GM12878 (cell line): ENCODE results near the gene MAK. TPM values are rescaled to one million over a fixed set of nuclear protein-coding genes. Genes with fewer than 3 reads are reported as not detected.
"Not testable (repeated sequence)": the region's sequence is repeated elsewhere in the genome, so short reads cannot be mapped to it uniquely, and the experiment has no call there.

ENCODE experiments used
- ATAC-seq: fragments of 200-7000 bp; cut with Tn5 transposase; 3 replicates; pipeline ENCODE4 v1.9.1; 2020; ENCODE audit warnings: mild to moderate bottlenecking, moderate library complexity
- BruUV-seq: library from RNA; stranded (reverse); fragments of 400-500 nt; replicated peaks from 2 replicates; lab custom pipeline; 2021; lab: Mats Ljungman, UMichigan
- CTCF ChIA-PET: fragments of 300-600 bp; sonication (Branson Sonifier 250); formaldehyde crosslinking; extraction: SDS; loops from one replicate; lab custom pipeline; 2021; ENCODE audit warnings: inconsistent platforms; lab: Yijun Ruan, JAX
- POLR2A ChIA-PET: fragments of 350-600 bp; formaldehyde crosslinking; extraction: SDS; loops from one replicate; lab custom pipeline; 2021; ENCODE audit warnings: inconsistent platforms; lab: Charles Lee
- RAD21 ChIA-PET: fragments of 300-600 bp; sonication (Branson Sonifier 250); formaldehyde crosslinking; loops from one replicate; lab custom pipeline; 2023; ENCODE audit warnings: antibody characterized with exemption; ENCODE audit not compliant: unreplicated experiment; lab: Charles Lee
- SMC1A ChIA-PET: fragments of 300-600 bp; sonication (Branson Sonifier 250); formaldehyde crosslinking; loops from one replicate; lab custom pipeline; 2023; ENCODE audit not compliant: unreplicated experiment, uncharacterized antibody; lab: Charles Lee
- DNase-seq: peaks from one replicate; pipeline ENCODE4 v3.0.0-alpha.2; 2011; ENCODE audit warnings: low read depth, low spot score
- FAIRE-seq: peaks from 3 replicates; lab custom pipeline; 2011; peaks lifted over from hg19 to GRCh38; lab: Jason Lieb, UNC
- H2AFZ ChIP-seq: 2 replicates; pipeline ENCODE4 v1.6.0; 2011; ENCODE audit warnings: low read depth, low read length, control low read depth; ENCODE audit not compliant: control insufficient read depth
- H3K27ac ChIP-seq: 2 replicates; pipeline ENCODE4 v1.5.1; 2011; ENCODE audit warnings: control low read depth; ENCODE audit not compliant: control insufficient read depth, insufficient read depth
- H3K27me3 ChIP-seq, 2 experiments: replicated peaks in 1 of 2; 2 replicates each; pipeline versions ENCODE4 v1.6.0 to v1.6.1; 2011; ENCODE audit warnings: low read length in 1 of 2; ENCODE audit not compliant: control insufficient read depth in 2 of 2, insufficient read depth in 2 of 2
- H3K36me3 ChIP-seq, 2 experiments: 2 replicates each; pipeline ENCODE4 v1.5.1; 2011; ENCODE audit warnings: low read length in 1 of 2; ENCODE audit not compliant: control insufficient read depth in 2 of 2, insufficient read depth in 2 of 2
- H3K4me1 ChIP-seq: 2 replicates; pipeline ENCODE4 v1.6.1; 2011; ENCODE audit warnings: mild to moderate bottlenecking, low read length, moderate library complexity, mixed read lengths; ENCODE audit not compliant: control insufficient read depth, insufficient read depth
- H3K4me2 ChIP-seq: 2 replicates; pipeline ENCODE4 v1.6.0; 2011; ENCODE audit warnings: control low read depth; ENCODE audit not compliant: control insufficient read depth, insufficient read depth
- H3K4me3 ChIP-seq: fragments of 200-600 bp; sonication (generic); 2 replicates; pipeline ENCODE4 v1.5.1; 2016
- H3K79me2 ChIP-seq: 2 replicates; pipeline ENCODE4 v1.6.0; 2011; ENCODE audit warnings: low read length; ENCODE audit not compliant: control insufficient read depth, insufficient read depth
- H3K9ac ChIP-seq: 2 replicates; pipeline ENCODE4 v1.8.0; 2011; ENCODE audit warnings: low read length, control low read depth, mixed read lengths; ENCODE audit not compliant: control insufficient read depth, insufficient read depth
- H3K9me3 ChIP-seq: replicated peaks from 3 replicates; pipeline ENCODE4 v1.5.1; 2011; ENCODE audit warnings: mild to moderate bottlenecking, low read length; ENCODE audit not compliant: control insufficient read depth, insufficient read depth
- H4K20me1 ChIP-seq: 2 replicates; pipeline ENCODE4 v1.6.0; 2011; ENCODE audit not compliant: control insufficient read depth, insufficient read depth
- WGBS: methylation state at CpG from one replicate; pipeline ENCODE4 v1.1.6; 2016; ENCODE audit warnings: low lambda C conversion rate; ENCODE audit not compliant: insufficient replicate concordance, insufficient coverage; ENCODE audit errors: missing lambda C conversion rate; 5-methylcytosine and 5-hydroxymethylcytosine counted together
- in situ Hi-C: fragments of 300-500 bp; cut with MboI; formaldehyde crosslinking; loops from 9 replicates; pipeline ENCODE4 v1.14.3; 2018; ENCODE audit warnings: mixed read lengths
- intact Hi-C: fragments of 100-400 bp; cut with micrococcal nuclease; formaldehyde crosslinking; loops from one replicate; pipeline ENCODE4 v1.14.2; 2022; ENCODE audit not compliant: unreplicated experiment
- polyA plus RNA-seq, 11 experiments: library from polyadenylated mRNA; depleted of rRNA in 4 of 11; unstranded in 6 of 11; stranded (reverse) in 5 of 11; fragments of >200 nt; fragmentation: Nextera tagmentation in 4 of 11; fragmentation: Illumina TruSeq in 1 of 11; extraction: Ambion mirVana in 4 of 11; extraction: Trizol in 1 of 11; gene quantifications; 1 replicate in 1 of 11; 2 replicates in 10 of 11; pipeline versions ENCODE4 v1.2.1 to v1.2.3, GENCODE V29; 2011 to 2016; ENCODE audit warnings: inconsistent platforms in 2 of 11, missing spikeins in 2 of 11, low read depth in 1 of 11
- total RNA-seq, 4 experiments: library from RNA; depleted of rRNA in 3 of 4; stranded (reverse); fragments of >200 nt in 3 of 4; fragmentation: Illumina TruSeq in 1 of 4; extraction: Trizol in 1 of 4; gene quantifications; 2 replicates each; pipeline versions ENCODE4 v1.2.1 to v1.2.3, GENCODE V29; 2013 to 2021

MAK gene
- total and polyA plus RNA-seq, 10 of the 15 experiments (the other 5 are each of a cell fraction or from before 2014, with no cell fraction given), result 0.01 to 0.90 (median 0.13) TPM; not detected in 1

GRCh38 chr6:10866709-10867108, 28.4 kb upstream of the MAK start:
- SMC1A ChIA-PET, H3K27me3 ChIP-seq, ATAC-seq, H4K20me1 ChIP-seq, CTCF ChIA-PET, H3K9me3 ChIP-seq, H3K4me2 ChIP-seq, FAIRE-seq, H3K27ac ChIP-seq, H3K4me3 ChIP-seq, in situ Hi-C loops, POLR2A ChIA-PET, H3K4me1 ChIP-seq, H3K9ac ChIP-seq, H3K36me3 ChIP-seq, DNase-seq, BruUV-seq, H3K79me2 ChIP-seq, H2AFZ ChIP-seq, intact Hi-C loops, RAD21 ChIA-PET: not testable (repeated sequence)
- WGBS, result 33% methylated on average over 3 of the region's 3 CpGs

- 37% methylated on average over 7 of the region's 7 CpGs for WGBS
- H3K9me3 ChIP-seq, H3K27ac ChIP-seq, DNase-seq, H3K79me2 ChIP-seq, POLR2A ChIA-PET, H3K27me3 ChIP-seq, H3K4me3 ChIP-seq, in situ Hi-C loops, H3K9ac ChIP-seq, intact Hi-C loops, RAD21 ChIA-PET, FAIRE-seq, H3K4me2 ChIP-seq, ATAC-seq, H4K20me1 ChIP-seq, H3K4me1 ChIP-seq, BruUV-seq, SMC1A ChIA-PET, CTCF ChIA-PET, H2AFZ ChIP-seq, H3K36me3 ChIP-seq: not testable (repeated sequence)
Measured at GRCh38 chr6:10863031-10863430, 24.7 kb upstream of the MAK start.
